ENCODE measurements around the gene SYNE1.

The SYNE1 gene

GRCh38 chr6:152155792-152156191, 481.4 kb downstream of the SYNE1 start:
- Histone ChIP-seq H3K27me3 (ENCODE audit: low read length) (no peaks in the 10 kb centered on the region), H3K27ac (ENCODE audit: low read depth, low read length) (no peak overlapping the region), H3K79me2 (ENCODE audit: insufficient read depth, low read length) (no peaks in the 10 kb centered on the region), H4K20me1 (ENCODE audit: low read depth, low read length) (no peaks in the 10 kb centered on the region), H3K9me2 (replicated peaks; ENCODE audit: insufficient read depth, low read length) (no peaks in the 10 kb centered on the region), H3K9ac (ENCODE audit: low read length) (no peak overlapping the region), H3F3A (ENCODE audit: insufficient read depth) (peaks cover 5% of the 10 kb centered on the region; the same call in 1 of the 2 replicates), H3K36me3 (ENCODE audit: low read length) (peaks cover 58% of the 10 kb centered on the region), H3K4me2 (ENCODE audit: low read depth, low read length, poor library complexity, severe bottlenecking) (no peak overlapping the region), H2AFZ (ENCODE audit: low read depth, low read length, severe bottlenecking) (no peak overlapping the region), H3K4me3 (ENCODE audit: insufficient read depth, low read length, poor library complexity, severe bottlenecking) (no peak overlapping the region), H3K9me3 (ENCODE audit: insufficient read depth, low read length) (no peaks in the 10 kb centered on the region)
- TF ChIP-seq, protein P1, sequence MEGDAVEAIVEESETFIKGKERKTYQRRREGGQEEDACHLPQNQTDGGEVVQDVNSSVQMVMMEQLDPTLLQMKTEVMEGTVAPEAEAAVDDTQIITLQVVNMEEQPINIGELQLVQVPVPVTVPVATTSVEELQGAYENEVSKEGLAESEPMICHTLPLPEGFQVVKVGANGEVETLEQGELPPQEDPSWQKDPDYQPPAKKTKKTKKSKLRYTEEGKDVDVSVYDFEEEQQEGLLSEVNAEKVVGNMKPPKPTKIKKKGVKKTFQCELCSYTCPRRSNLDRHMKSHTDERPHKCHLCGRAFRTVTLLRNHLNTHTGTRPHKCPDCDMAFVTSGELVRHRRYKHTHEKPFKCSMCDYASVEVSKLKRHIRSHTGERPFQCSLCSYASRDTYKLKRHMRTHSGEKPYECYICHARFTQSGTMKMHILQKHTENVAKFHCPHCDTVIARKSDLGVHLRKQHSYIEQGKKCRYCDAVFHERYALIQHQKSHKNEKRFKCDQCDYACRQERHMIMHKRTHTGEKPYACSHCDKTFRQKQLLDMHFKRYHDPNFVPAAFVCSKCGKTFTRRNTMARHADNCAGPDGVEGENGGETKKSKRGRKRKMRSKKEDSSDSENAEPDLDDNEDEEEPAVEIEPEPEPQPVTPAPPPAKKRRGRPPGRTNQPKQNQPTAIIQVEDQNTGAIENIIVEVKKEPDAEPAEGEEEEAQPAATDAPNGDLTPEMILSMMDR (IDR thresholded peaks at IDR 0.05; ENCODE audit: insufficient read depth, low read length, poor library complexity, severe bottlenecking) = no peak
- TF ChIP-seq EZH2phosphoT487 (conservative IDR thresholded peaks at IDR 0.05; ENCODE audit: low read length) = no peak

DNA sequence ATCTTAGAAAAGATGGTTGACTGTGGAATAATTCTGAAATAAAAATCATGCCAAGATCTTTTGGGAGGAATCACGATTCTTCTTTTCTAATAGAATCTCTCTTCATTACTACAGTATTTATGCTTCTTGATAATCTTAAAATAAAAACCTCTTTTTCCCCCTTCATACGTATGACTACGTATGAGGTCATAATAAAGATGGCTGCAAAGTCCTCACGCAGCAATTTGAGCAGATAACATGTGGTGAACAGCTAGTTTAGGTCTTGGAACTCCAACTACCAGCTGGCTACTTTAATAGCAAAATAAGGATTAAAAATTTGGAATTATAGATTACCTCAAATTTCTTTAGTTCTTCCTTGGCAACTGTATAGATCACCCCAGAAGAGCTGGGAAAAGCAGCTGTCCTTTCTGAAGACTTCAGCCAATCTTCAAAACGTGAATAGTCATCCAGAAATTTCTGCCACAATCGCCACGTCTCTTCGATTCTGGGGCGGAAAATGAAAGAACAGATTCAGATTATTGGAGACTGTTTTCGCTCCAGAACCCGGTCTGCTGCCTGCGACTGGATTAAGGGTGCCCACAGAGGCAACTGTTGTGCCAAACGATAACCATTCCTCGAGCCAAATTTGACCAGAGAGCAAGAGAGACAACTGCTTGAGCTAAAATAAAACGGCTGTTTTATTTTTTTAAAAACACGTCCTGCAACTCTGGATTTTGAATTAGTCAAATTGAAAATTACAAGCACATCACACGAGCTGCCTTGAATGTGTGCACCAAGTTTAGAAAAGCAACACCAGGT, 482.4 kb downstream of the SYNE1 start:
- TF ChIP-seq, protein P1 (IDR thresholded peaks at IDR 0.05; ENCODE audit: insufficient read depth, low read length, poor library complexity, severe bottlenecking) = no peak
- TF ChIP-seq EZH2phosphoT487 (conservative IDR thresholded peaks at IDR 0.05; ENCODE audit: low read length) = no peak
- Histone ChIP-seq H3K27ac (ENCODE audit: low read depth, low read length) (no peak overlapping the region), H3K9me3 (ENCODE audit: insufficient read depth, low read length) (no peaks in the 10 kb centered on the region), H3K4me3 (ENCODE audit: insufficient read depth, low read length, poor library complexity, severe bottlenecking) (no peak overlapping the region), H3K79me2 (ENCODE audit: insufficient read depth, low read length) (no peaks in the 10 kb centered on the region), H2AFZ (ENCODE audit: low read depth, low read length, severe bottlenecking) (no peak overlapping the region), H3K9me2 (replicated peaks; ENCODE audit: insufficient read depth, low read length) (no peaks in the 10 kb centered on the region), H3K27me3 (ENCODE audit: low read length) (no peaks in the 10 kb centered on the region), H3K9ac (ENCODE audit: low read length) (no peak overlapping the region), H3F3A (ENCODE audit: insufficient read depth) (no peaks in the 10 kb centered on the region; the same call in 1 of the 2 replicates), H3K4me2 (ENCODE audit: low read depth, low read length, poor library complexity, severe bottlenecking) (no peak overlapping the region), H4K20me1 (ENCODE audit: low read depth, low read length) (no peaks in the 10 kb centered on the region), H3K36me3 (ENCODE audit: low read length) (peaks cover 63% of the 10 kb centered on the region)

DNA sequence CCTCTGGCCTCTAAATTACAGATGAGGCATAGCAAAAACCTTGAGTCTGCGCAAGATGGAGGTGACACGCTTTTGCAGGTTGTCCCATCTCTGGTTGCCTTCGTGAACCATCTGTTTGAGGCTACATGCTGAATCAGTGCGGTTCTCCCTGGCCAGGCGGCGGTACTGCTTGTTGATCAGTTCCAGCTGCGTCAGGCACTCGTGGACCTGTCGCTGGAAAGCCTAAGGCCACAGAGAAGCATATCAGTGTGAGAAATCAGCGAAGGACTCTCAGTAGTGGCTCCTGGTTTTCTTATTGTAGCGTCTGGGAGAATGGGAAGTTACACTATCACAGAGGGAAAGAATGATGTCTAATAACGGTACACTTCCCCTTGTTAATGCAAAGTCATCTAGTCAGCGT, 485.2 kb downstream of the SYNE1 start:
- Histone ChIP-seq H3K9ac (ENCODE audit: low read length) (no peak overlapping the region), H3K4me3 (ENCODE audit: insufficient read depth, low read length, poor library complexity, severe bottlenecking) (no peak overlapping the region), H3K27me3 (ENCODE audit: low read length) (no peaks in the 10 kb centered on the region), H4K20me1 (ENCODE audit: low read depth, low read length) (no peaks in the 10 kb centered on the region), H3K4me2 (ENCODE audit: low read depth, low read length, poor library complexity, severe bottlenecking) (no peak overlapping the region), H3K36me3 (ENCODE audit: low read length) (peaks cover 75% of the 10 kb centered on the region), H3K9me3 (ENCODE audit: insufficient read depth, low read length) (no peaks in the 10 kb centered on the region), H3K27ac (ENCODE audit: low read depth, low read length) (no peak overlapping the region), H3F3A (ENCODE audit: insufficient read depth) (no peaks in the 10 kb centered on the region; the same call in 1 of the 2 replicates), H3K79me2 (ENCODE audit: insufficient read depth, low read length) (no peaks in the 10 kb centered on the region), H3K9me2 (replicated peaks; ENCODE audit: insufficient read depth, low read length) (no peaks in the 10 kb centered on the region), H2AFZ (ENCODE audit: low read depth, low read length, severe bottlenecking) (no peak overlapping the region)
- TF ChIP-seq, protein P1 (IDR thresholded peaks at IDR 0.05; ENCODE audit: insufficient read depth, low read length, poor library complexity, severe bottlenecking) = no peak
- no peak for TF ChIP-seq EZH2phosphoT487 (conservative IDR thresholded peaks at IDR 0.05; ENCODE audit: low read length)

All from SU-DHL-6 (cell line).